CD4-positive, alpha-beta T cell (primary cell): ENCODE measurements around the gene CD8A. TPM values are rescaled to one million over a fixed set of nuclear protein-coding genes. Genes with fewer than 3 reads are reported as not detected.

ENCODE experiments used
- ATAC-seq: fragments of 200-7000 bp; cut with Tn5 transposase; one replicate; pipeline ENCODE4 v1.10.0; 2022; ENCODE audit warnings: mild to moderate bottlenecking; ENCODE audit not compliant: poor library complexity
- CTCF ChIA-PET: fragments of 350-600 bp; sonication (Branson Sonifier 250); formaldehyde crosslinking; loops from one replicate; lab custom pipeline; 2021; ENCODE audit warnings: antibody characterized with exemption, inconsistent platforms; lab: Charles Lee
- POLR2A ChIA-PET: fragments of 350-600 bp; sonication (Branson Sonifier 250); formaldehyde crosslinking; loops from one replicate; lab custom pipeline; 2021; ENCODE audit warnings: antibody characterized with exemption, inconsistent platforms; lab: Charles Lee
- DNase-seq, 14 experiments: peaks; one replicate each; pipeline ENCODE4 v3.0.0-alpha.2; 2013 to 2020; ENCODE audit warnings: mixed read lengths in 2 of 14
- H3K27ac ChIP-seq, 2 donors: one replicate each; pipeline versions ENCODE4 v1.5.1 to v1.7.0; 2013; ENCODE audit warnings: low read length in 2 of 2, low read depth in 1 of 2, mild to moderate bottlenecking in 1 of 2
- H3K27me3 ChIP-seq, 2 experiments: 1 replicate in 1 of 2; 2 replicates in 1 of 2; pipeline versions ENCODE4 v1.6.1 to v1.7.0; 2013; ENCODE audit warnings: low read length in 2 of 2, control low read depth in 1 of 2, mild to moderate bottlenecking in 1 of 2, moderate library complexity in 1 of 2; ENCODE audit not compliant: insufficient read depth in 2 of 2, control insufficient read depth in 1 of 2
- H3K36me3 ChIP-seq: one replicate; pipeline ENCODE4 v1.6.1; 2013; ENCODE audit warnings: low read length, control low read depth; ENCODE audit not compliant: insufficient read depth
- H3K4me1 ChIP-seq: one replicate; pipeline ENCODE4 v1.6.1; 2013; ENCODE audit warnings: low read length, control low read depth; ENCODE audit not compliant: insufficient read depth
- H3K4me3 ChIP-seq: one replicate; pipeline ENCODE4 v1.5.1; 2013; ENCODE audit warnings: mild to moderate bottlenecking, low read length, moderate library complexity
- H3K9me3 ChIP-seq, 2 experiments: 1 replicate in 1 of 2; 2 replicates in 1 of 2; pipeline versions ENCODE4 v1.6.1 to v1.7.0; 2013; ENCODE audit warnings: low read length in 2 of 2, mild to moderate bottlenecking in 2 of 2, control low read depth in 1 of 2, moderate library complexity in 1 of 2; ENCODE audit not compliant: control insufficient read depth in 1 of 2, insufficient read depth in 1 of 2
- H3K27ac Mint-ChIP-seq: one replicate; pipeline ENCODE4 v1.8.0; 2020; ENCODE audit warnings: mixed read lengths
- H3K27me3 Mint-ChIP-seq: one replicate; pipeline ENCODE4 v1.8.0; 2021; ENCODE audit warnings: mixed read lengths
- H3K36me3 Mint-ChIP-seq: one replicate; pipeline ENCODE4 v1.8.0; 2021; ENCODE audit warnings: low read depth, mixed read lengths
- H3K4me1 Mint-ChIP-seq: one replicate; pipeline ENCODE4 v1.8.0; 2021; ENCODE audit warnings: low read depth, mixed read lengths
- H3K4me3 Mint-ChIP-seq: one replicate; pipeline ENCODE4 v1.8.0; 2020; ENCODE audit warnings: mild to moderate bottlenecking, mixed read lengths
- H3K9me3 Mint-ChIP-seq: one replicate; pipeline ENCODE4 v1.8.0; 2020; ENCODE audit warnings: mixed read lengths
- intact Hi-C, 2 experiments: fragments of 100-400 bp; cut with DNase I in 1 of 2; cut with micrococcal nuclease in 1 of 2; formaldehyde crosslinking; loops; one replicate each; pipeline versions ENCODE4 v1.15.1 to v1.9.0; 2023 to 2025; cut with DNase I, micrococcal nuclease
- total RNA-seq, 174 experiments: library from RNA in 2 of 174; stranded (reverse) in 2 of 174; gene quantifications; one replicate each; pipeline ENCODE4 v1.2.3 and lab custom pipeline; 2021 to 2026
- TF ChIP-seq, protein P1 (sequence below): fragments of 200-600 bp; IDR thresholded peaks from one replicate; pipeline ENCODE4 v1.8.0; 2022; ENCODE audit warnings: antibody characterized with exemption, mild to moderate bottlenecking

Gene CD8A
- total RNA-seq, 2 experiments from 2014 or later = 1.3 to 2.1 TPM

DNA sequence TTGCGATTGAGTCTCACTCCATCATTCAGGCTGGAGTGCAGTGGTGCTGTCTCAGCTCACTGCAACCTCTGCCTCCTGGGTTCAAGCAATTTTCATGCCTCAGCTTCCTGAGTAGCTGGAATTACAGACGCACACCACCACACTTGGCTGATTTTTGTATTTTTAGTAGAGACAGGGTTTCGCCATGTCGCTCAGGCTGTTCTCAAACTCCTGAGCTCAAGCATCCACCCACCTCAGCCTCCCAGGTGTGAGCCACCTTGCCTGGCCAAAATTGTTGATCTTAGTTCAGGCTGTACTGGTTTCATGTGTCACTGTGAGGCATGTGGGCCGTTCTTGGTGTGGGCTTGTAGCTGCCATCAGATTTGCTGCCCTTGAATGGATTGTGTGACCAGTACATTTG, 18.1 kb downstream of the CD8A start:
- no peaks in the 10 kb centered on the region for H3K9me3 Mint-ChIP-seq
- H3K36me3 Mint-ChIP-seq = peaks cover 90% of the 10 kb centered on the region
- H3K27ac ChIP-seq = no peak overlapping the region
- intact Hi-C loops = no loop called here
- H3K4me1 Mint-ChIP-seq = no peaks in the 10 kb centered on the region
- POLR2A ChIA-PET = no interaction called here
- H3K27ac Mint-ChIP-seq = no peak overlapping the region
- H3K9me3 ChIP-seq = no peaks in the 10 kb centered on the region
- no peak overlapping the region for H3K4me3 ChIP-seq
- no peaks in the 10 kb centered on the region for H3K27me3 ChIP-seq
- TF ChIP-seq, protein P1, sequence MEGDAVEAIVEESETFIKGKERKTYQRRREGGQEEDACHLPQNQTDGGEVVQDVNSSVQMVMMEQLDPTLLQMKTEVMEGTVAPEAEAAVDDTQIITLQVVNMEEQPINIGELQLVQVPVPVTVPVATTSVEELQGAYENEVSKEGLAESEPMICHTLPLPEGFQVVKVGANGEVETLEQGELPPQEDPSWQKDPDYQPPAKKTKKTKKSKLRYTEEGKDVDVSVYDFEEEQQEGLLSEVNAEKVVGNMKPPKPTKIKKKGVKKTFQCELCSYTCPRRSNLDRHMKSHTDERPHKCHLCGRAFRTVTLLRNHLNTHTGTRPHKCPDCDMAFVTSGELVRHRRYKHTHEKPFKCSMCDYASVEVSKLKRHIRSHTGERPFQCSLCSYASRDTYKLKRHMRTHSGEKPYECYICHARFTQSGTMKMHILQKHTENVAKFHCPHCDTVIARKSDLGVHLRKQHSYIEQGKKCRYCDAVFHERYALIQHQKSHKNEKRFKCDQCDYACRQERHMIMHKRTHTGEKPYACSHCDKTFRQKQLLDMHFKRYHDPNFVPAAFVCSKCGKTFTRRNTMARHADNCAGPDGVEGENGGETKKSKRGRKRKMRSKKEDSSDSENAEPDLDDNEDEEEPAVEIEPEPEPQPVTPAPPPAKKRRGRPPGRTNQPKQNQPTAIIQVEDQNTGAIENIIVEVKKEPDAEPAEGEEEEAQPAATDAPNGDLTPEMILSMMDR = no peak
- CTCF ChIA-PET = no interaction called here
- ATAC-seq (no peak), DNase-seq (no peak)
- H3K4me3 Mint-ChIP-seq = no peak overlapping the region
- H3K36me3 ChIP-seq = peaks cover 81% of the 10 kb centered on the region
- no peaks in the 10 kb centered on the region for H3K4me1 ChIP-seq
- H3K27me3 Mint-ChIP-seq = no peaks in the 10 kb centered on the region

DNA sequence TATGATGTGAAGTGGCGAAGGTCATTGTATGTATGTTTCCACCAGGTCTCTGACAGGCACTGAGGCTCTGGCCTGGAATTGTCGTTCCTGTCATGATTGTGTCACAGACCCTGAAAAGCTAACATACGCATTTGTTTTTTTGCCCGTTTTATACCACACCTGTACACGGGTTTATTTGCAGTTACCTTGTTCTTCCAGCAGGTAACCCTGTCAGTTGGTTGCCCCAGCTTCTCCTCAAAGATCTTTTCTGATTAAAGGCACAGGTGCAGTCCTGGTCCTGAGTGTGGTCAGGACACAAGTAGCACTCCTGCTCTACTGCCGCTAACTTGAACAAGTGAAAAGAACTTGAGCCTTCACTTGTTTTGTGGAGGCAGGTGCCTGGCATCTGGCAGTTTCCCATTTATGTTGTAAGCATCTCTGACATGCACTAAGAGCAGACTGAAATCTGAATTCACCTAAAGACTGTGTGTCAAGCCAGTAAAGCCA, 19.9 kb downstream of the CD8A start:
- Histone ChIP-seq H3K36me3 (peaks cover 92% of the 10 kb centered on the region), H3K9me3 (no peaks in the 10 kb centered on the region), H3K4me3 (no peak overlapping the region), H3K4me1 (no peaks in the 10 kb centered on the region), H3K27me3 (no peaks in the 10 kb centered on the region), H3K27ac (no peak overlapping the region)
- no peak for ATAC-seq
- ChIA-PET POLR2A (no interaction called here), CTCF (interaction anchor here (0.7 kb wide), 1 partner anchor 10 kb away, joined by 3 read pairs; no protein-coding TSS in a partner anchor)
- peaks cover 93% of the 10 kb centered on the region for H3K36me3 Mint-ChIP-seq
- intact Hi-C loops = no loop called here
- H3K4me1 Mint-ChIP-seq = no peaks in the 10 kb centered on the region
- no peaks in the 10 kb centered on the region for H3K27me3 Mint-ChIP-seq
- TF ChIP-seq, protein P1 = no peak
- no peak for DNase-seq
- no peak overlapping the region for H3K27ac Mint-ChIP-seq
- no peak overlapping the region for H3K4me3 Mint-ChIP-seq
- H3K9me3 Mint-ChIP-seq = no peaks in the 10 kb centered on the region

DNA sequence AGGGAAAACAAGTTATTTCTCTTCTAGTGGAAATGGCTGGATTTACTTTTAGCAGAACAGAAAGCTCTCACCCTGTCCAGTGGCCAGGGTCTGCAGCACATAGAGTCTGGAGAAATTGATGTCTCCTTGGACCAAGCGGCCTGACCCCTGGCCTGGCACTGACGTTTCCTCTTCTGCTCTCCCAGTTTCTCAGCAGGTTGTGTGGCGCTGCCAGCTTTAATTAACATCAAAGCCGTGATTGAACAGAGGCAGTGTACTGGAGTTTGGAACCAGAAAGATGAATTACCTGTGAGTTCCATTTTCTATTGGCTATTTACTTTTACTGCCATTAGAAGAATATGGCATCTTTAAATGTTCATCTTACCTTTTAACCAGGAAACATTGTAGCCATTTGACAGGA, 20.9 kb downstream of the CD8A start:
- no peaks in the 10 kb centered on the region for H3K9me3 ChIP-seq
- Mint-ChIP-seq H3K36me3 (peaks cover 97% of the 10 kb centered on the region), H3K4me1 (peaks cover 2% of the 10 kb centered on the region), H3K27ac (no peak overlapping the region), H3K27me3 (no peaks in the 10 kb centered on the region), H3K4me3 (no peak overlapping the region), H3K9me3 (no peaks in the 10 kb centered on the region)
- intact Hi-C loops = no loop called here
- no peaks in the 10 kb centered on the region for H3K4me1 ChIP-seq
- ChIA-PET CTCF (no interaction called here), POLR2A (no interaction called here)
- H3K4me3 ChIP-seq = no peak overlapping the region
- peaks cover 87% of the 10 kb centered on the region for H3K36me3 ChIP-seq
- DNase-seq (no peak), ATAC-seq (no peak)
- no peaks in the 10 kb centered on the region for H3K27me3 ChIP-seq
- no peak overlapping the region for H3K27ac ChIP-seq
- TF ChIP-seq, protein P1 = no peak
